Measurements from ENCODE around the gene PPP1R16B. TPM values are rescaled to one million over a fixed set of nuclear protein-coding genes. Genes with fewer than 3 reads are reported as not detected.
A peak's percentile ranks its signal among the peaks of the same experiment; 100 is the strongest.

Gene PPP1R16B
- total RNA-seq, 1 donor from 2014 or later: not detected

DNA sequence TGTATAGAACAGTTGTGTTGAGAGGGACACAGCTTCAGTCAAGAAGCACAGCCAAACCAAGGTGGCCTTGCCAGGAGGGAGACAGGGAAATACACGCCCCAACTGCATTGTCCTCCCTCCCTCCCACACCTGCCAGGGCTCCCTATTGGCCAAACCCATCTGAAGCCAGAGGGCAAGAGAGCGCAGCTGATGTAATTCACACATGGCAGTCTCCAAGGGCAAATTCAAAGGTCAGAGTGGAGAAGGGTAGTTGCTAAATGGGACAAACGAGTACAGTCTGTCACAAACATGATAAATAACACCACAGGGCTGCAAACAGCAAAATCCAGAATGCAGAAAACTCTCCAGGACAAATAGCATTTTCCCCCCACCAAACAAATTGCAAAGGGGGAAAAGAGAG lies 23.2 kb upstream of the PPP1R16B start:
- no peak for TF ChIP-seq CTCF (IDR thresholded peaks at IDR 0.05)
- H3K27ac Mint-ChIP-seq (ENCODE audit: unreplicated experiment): no peak overlapping the region
- H3K27me3 Mint-ChIP-seq (ENCODE audit: unreplicated experiment): no peaks in the 10 kb centered on the region
- DNase-seq (ENCODE audit: extremely low spot score, unreplicated experiment): no peak
- no peak overlapping the region for H3K4me3 Mint-ChIP-seq (ENCODE audit: unreplicated experiment)
- peaks cover 6% of the 10 kb centered on the region for H3K4me1 Mint-ChIP-seq (ENCODE audit: unreplicated experiment)
- no peaks in the 10 kb centered on the region for H3K9me3 Mint-ChIP-seq (ENCODE audit: unreplicated experiment)
- H3K36me3 Mint-ChIP-seq (ENCODE audit: unreplicated experiment): no peaks in the 10 kb centered on the region

- no peaks in the 10 kb centered on the region for H3K4me1 Mint-ChIP-seq (ENCODE audit: unreplicated experiment)
- no peak overlapping the region for H3K27ac Mint-ChIP-seq (ENCODE audit: unreplicated experiment)
- H3K27me3 Mint-ChIP-seq (ENCODE audit: unreplicated experiment): peaks cover 6% of the 10 kb centered on the region
- no peak for DNase-seq (ENCODE audit: extremely low spot score, unreplicated experiment)
- TF ChIP-seq CTCF (IDR thresholded peaks at IDR 0.05): no peak
- H3K36me3 Mint-ChIP-seq (ENCODE audit: unreplicated experiment): no peaks in the 10 kb centered on the region
- no peaks in the 10 kb centered on the region for H3K9me3 Mint-ChIP-seq (ENCODE audit: unreplicated experiment)
- H3K4me3 Mint-ChIP-seq (ENCODE audit: unreplicated experiment): no peak overlapping the region
Measured at GRCh38 chr20:38787870-38788269, 17.6 kb upstream of the PPP1R16B start.

DNA sequence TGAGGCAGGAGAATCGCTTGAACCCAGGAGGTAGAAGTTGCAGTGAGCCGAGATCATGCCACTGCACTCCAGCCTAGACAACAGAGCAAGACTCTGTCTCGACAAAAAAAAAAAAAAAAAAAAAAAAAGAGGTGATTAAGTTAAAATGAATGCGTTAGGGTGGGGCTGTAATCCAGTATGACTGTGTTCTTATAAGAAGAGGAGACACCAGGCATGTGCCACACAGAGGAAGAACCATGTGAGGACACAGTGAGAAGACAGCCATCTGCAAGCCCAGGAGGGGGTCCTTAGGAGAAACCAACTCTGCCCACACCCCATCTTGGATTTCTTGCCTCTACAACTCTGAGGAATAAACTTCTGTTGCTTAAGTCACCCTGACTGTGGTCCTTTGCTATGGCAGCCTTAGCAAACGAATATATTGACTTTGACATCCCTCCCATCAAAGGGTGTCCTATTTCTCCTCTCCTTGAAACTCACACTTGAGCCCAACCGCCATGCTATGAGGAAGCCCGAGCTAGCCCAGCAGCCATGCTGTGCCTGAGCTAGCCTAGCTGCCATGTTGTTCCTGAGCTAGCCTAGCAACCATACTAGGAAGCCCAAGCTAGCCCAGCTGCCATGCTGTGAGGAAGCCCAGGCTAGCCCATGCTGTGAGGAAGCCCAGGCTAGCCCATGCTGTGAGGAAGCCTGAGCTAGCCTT lies 15.8 kb upstream of the PPP1R16B start:
- peaks cover 10% of the 10 kb centered on the region for H3K27me3 Mint-ChIP-seq (ENCODE audit: unreplicated experiment)
- no peak overlapping the region for H3K27ac Mint-ChIP-seq (ENCODE audit: unreplicated experiment)
- TF ChIP-seq CTCF (IDR thresholded peaks at IDR 0.05): no peak

DNA sequence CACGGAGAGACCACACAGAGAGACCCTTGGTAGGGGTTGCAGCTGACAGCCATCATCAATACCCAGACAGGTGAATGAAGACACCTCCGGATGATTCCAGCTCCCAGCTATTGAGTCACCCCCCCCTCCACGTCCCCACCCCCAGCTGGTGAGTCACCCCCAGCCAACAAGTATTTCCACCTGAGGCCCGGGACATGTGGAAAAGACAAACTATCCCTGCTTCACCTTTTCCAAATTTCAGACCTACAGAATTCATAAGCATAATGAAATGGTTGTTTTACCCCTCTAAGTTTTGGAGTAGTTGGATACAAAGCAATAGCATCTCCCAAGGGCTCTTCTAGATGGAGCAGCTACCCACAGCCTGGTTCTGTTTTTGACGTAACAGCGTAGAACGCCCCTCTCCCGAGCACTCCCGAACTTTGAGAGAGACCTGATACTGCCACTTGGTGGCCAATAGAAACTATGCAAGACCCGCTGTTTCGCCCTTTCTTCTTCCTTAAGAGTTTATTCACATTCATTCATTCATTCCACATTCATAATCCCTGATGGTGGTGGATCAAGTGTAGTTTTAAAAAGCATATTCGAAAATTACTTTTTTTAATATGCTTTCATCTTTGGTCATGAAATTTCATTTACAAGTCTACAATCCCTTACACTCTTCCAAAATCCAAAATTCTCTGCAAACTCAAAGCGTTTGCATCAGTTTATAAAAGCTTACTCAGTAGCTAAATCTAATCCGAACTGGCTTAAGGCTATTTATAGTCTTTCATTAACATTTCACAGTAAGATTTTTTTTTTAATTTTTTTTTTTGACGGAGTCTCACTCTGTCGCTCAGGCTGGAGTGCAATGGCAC lies 15.1 kb upstream of the PPP1R16B start:
- Mint-ChIP-seq H3K27ac (ENCODE audit: unreplicated experiment) (no peak overlapping the region), H3K36me3 (ENCODE audit: unreplicated experiment) (no peaks in the 10 kb centered on the region), H3K9me3 (ENCODE audit: unreplicated experiment) (no peaks in the 10 kb centered on the region), H3K4me3 (ENCODE audit: unreplicated experiment) (no peak overlapping the region), H3K27me3 (ENCODE audit: unreplicated experiment) (peaks cover 14% of the 10 kb centered on the region), H3K4me1 (ENCODE audit: unreplicated experiment) (no peaks in the 10 kb centered on the region)
- DNase-seq (ENCODE audit: extremely low spot score, unreplicated experiment): no peak
- TF ChIP-seq CTCF (IDR thresholded peaks at IDR 0.05): peak; percentile 62

More for the DNA sequence above, 15.8 kb upstream of the PPP1R16B start:
- Mint-ChIP-seq H3K36me3 (ENCODE audit: unreplicated experiment) (no peaks in the 10 kb centered on the region), H3K4me1 (ENCODE audit: unreplicated experiment) (no peaks in the 10 kb centered on the region), H3K9me3 (ENCODE audit: unreplicated experiment) (no peaks in the 10 kb centered on the region), H3K4me3 (ENCODE audit: unreplicated experiment) (no peak overlapping the region)
- no peak for DNase-seq (ENCODE audit: extremely low spot score, unreplicated experiment)

DNA sequence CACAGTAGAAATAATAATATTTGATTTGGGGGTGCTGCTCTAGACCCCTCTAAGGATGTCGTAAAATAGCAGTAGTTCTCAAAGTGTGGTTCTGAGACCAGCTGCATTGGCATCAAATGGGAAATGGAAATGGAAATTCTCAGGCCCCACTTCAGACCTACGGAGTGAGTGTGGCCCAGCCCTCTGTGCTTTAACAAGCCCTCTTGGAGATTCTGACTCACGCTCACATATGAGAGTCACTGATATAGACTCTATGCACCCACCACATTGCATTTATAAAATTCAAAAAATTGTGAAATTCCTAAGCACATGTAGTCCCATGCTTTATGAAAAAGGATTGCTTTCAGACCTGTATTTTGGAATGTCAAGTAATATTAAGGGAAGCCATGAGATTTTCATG lies 14.2 kb upstream of the PPP1R16B start:
- no peaks in the 10 kb centered on the region for H3K4me1 Mint-ChIP-seq (ENCODE audit: unreplicated experiment)
- H3K27me3 Mint-ChIP-seq (ENCODE audit: unreplicated experiment): peaks cover 17% of the 10 kb centered on the region
- H3K4me3 Mint-ChIP-seq (ENCODE audit: unreplicated experiment): no peak overlapping the region
- no peak for TF ChIP-seq CTCF (IDR thresholded peaks at IDR 0.05)
- H3K27ac Mint-ChIP-seq (ENCODE audit: unreplicated experiment): no peak overlapping the region
- no peaks in the 10 kb centered on the region for H3K9me3 Mint-ChIP-seq (ENCODE audit: unreplicated experiment)
- H3K36me3 Mint-ChIP-seq (ENCODE audit: unreplicated experiment): no peaks in the 10 kb centered on the region
- DNase-seq (ENCODE audit: extremely low spot score, unreplicated experiment): no peak
